GM18520 (cell line): ENCODE data around the gene ZNF579.
A peak's percentile ranks its signal among the peaks of the same experiment; 100 is the strongest.
"Not testable (repeated sequence)": the region's sequence is repeated elsewhere in the genome, so short reads cannot be mapped to it uniquely, and the experiment has no call there.

Experiments used
- ATAC-seq: cut with Tn5 transposase; IDR thresholded peaks from one replicate; pipeline ENCODE4 v1.9.1; 2021; ENCODE audit not compliant: unreplicated experiment

The ZNF579 gene

GRCh38 chr19:55594996-55595545 is 14.4 kb upstream of the ZNF579 start:
- no peak for ATAC-seq

GRCh38 chr19:55593096-55593772 is 12.6 kb upstream of the ZNF579 start:
- no peak for ATAC-seq

GRCh38 chr19:55592391-55593090 is 11.9 kb upstream of the ZNF579 start:
- ATAC-seq, result no peak

GRCh38 chr19:55591555-55591954 is 10.9 kb upstream of the ZNF579 start:
- no peak for ATAC-seq

GRCh38 chr19:55590617-55591016 is 10.0 kb upstream of the ZNF579 start:
- ATAC-seq, result no peak

- ATAC-seq, result no peak
Measured at GRCh38 chr19:55590109-55590508, 9.5 kb upstream of the ZNF579 start.

GRCh38 chr19:55588738-55589137 is 8.1 kb upstream of the ZNF579 start:
- ATAC-seq, result no peak

GRCh38 chr19:55586976-55587668 is 6.5 kb upstream of the ZNF579 start:
- ATAC-seq, result peak; percentile 64

- no peak for ATAC-seq
Measured at GRCh38 chr19:55585658-55586339, 5.2 kb upstream of the ZNF579 start.

- no peak for ATAC-seq
Measured at GRCh38 chr19:55584871-55585270, 4.2 kb upstream of the ZNF579 start.

GRCh38 chr19:55583897-55584296 is 3.2 kb upstream of the ZNF579 start:
- ATAC-seq, result not testable (repeated sequence)

GRCh38 chr19:55582284-55582683 is 1.6 kb upstream of the ZNF579 start:
- not testable (repeated sequence) for ATAC-seq

- no peak for ATAC-seq
Measured at GRCh38 chr19:55581823-55582223, 1.2 kb upstream of the ZNF579 start.

- no peak for ATAC-seq
Measured at GRCh38 chr19:55581145-55581822, 636 bp upstream of the ZNF579 start.

GRCh38 chr19:55579766-55580621 is 654 bp downstream of the ZNF579 start:
- no peak for ATAC-seq

GRCh38 chr19:55578761-55579747 is 1.6 kb downstream of the ZNF579 start:
- ATAC-seq, result no peak

- no peak for ATAC-seq
Measured at GRCh38 chr19:55578031-55578760, 2.5 kb downstream of the ZNF579 start.

- ATAC-seq, result no peak
Measured at GRCh38 chr19:55576746-55577145, 3.9 kb downstream of the ZNF579 start.
